Liver (tissue), 9 donors: ENCODE data around the gene OR4E2. TPM values are rescaled to one million over a fixed set of nuclear protein-coding genes. Genes with fewer than 3 reads are reported as not detected.

Experiments
- DNase-seq: peaks from one replicate; pipeline ENCODE4 v3.0.0-alpha.2; 2017; ENCODE audit warnings: low spot score
- H3K27ac ChIP-seq, 2 donors: one replicate each; pipeline ENCODE4 v1.7.0; 2013; ENCODE audit warnings: inconsistent platforms in 2 of 2, low read length in 2 of 2, control low read depth in 1 of 2, low read depth in 1 of 2, mild to moderate bottlenecking in 1 of 2
- H3K27me3 ChIP-seq, 4 donors: one replicate each; pipeline versions ENCODE4 v1.6.1 to v1.7.0; 2013; ENCODE audit warnings: low read length in 3 of 4, inconsistent platforms in 1 of 4, mild to moderate bottlenecking in 1 of 4, moderate library complexity in 1 of 4; ENCODE audit not compliant: control insufficient read depth in 4 of 4, insufficient read depth in 4 of 4
- H3K36me3 ChIP-seq, 4 donors: one replicate each; pipeline versions ENCODE4 v1.6.1 to v1.7.0; 2013; ENCODE audit warnings: low read length in 3 of 4, mild to moderate bottlenecking in 3 of 4, low read depth in 1 of 4, moderate library complexity in 1 of 4; ENCODE audit not compliant: control insufficient read depth in 4 of 4, insufficient read depth in 3 of 4
- H3K4me1 ChIP-seq, 4 donors: one replicate each; pipeline versions ENCODE4 v1.6.1 to v1.7.0; 2013; ENCODE audit warnings: low read length in 3 of 4, mild to moderate bottlenecking in 3 of 4, moderate library complexity in 1 of 4; ENCODE audit not compliant: control insufficient read depth in 4 of 4, insufficient read depth in 4 of 4
- H3K4me3 ChIP-seq, 3 donors: one replicate each; pipeline versions ENCODE4 v1.6.1 to v1.7.0; 2013; ENCODE audit warnings: low read length in 3 of 3, control low read depth in 1 of 3, low read depth in 1 of 3, mild to moderate bottlenecking in 1 of 3
- H3K9ac ChIP-seq, 2 donors: one replicate each; pipeline ENCODE4 v1.7.0; 2013; ENCODE audit warnings: low read length in 2 of 2, mild to moderate bottlenecking in 2 of 2, moderate library complexity in 2 of 2, control low read depth in 1 of 2, low read depth in 1 of 2
- H3K9me3 ChIP-seq, 4 donors: one replicate each; pipeline versions ENCODE4 v1.6.1 to v1.7.0; 2013; ENCODE audit warnings: low read length in 3 of 4; ENCODE audit not compliant: control insufficient read depth in 4 of 4
- EGR1 ChIP-seq, 2 donors: IDR thresholded peaks; 2 replicates each; pipeline ENCODE4 v1.6.1; 2016 to 2018; ENCODE audit warnings: antibody characterized with exemption in 2 of 2, low read depth in 2 of 2
- FOXA1 ChIP-seq: IDR thresholded peaks from 2 replicates; pipeline ENCODE4 v1.6.1; 2016; ENCODE audit warnings: antibody characterized with exemption
- FOXA2 ChIP-seq: IDR thresholded peaks from 2 replicates; pipeline ENCODE4 v1.6.1; 2016; ENCODE audit warnings: antibody characterized with exemption
- GABPA ChIP-seq, 2 donors: IDR thresholded peaks in 1 of 2; conservative IDR thresholded peaks in 1 of 2; 2 replicates each; pipeline ENCODE4 v1.6.1; 2016; ENCODE audit warnings: antibody characterized with exemption in 2 of 2, mild to moderate bottlenecking in 1 of 2, moderate library complexity in 1 of 2
- HNF4A ChIP-seq, 2 donors: conservative IDR thresholded peaks; 2 replicates each; pipeline ENCODE4 v1.6.1; 2016; ENCODE audit warnings: antibody characterized with exemption in 2 of 2, mild to moderate bottlenecking in 2 of 2
- HNF4G ChIP-seq: IDR thresholded peaks from 2 replicates; pipeline ENCODE4 v1.6.1; 2016; ENCODE audit warnings: antibody characterized with exemption
- JUND ChIP-seq, 2 donors: IDR thresholded peaks; 2 replicates each; pipeline ENCODE4 v1.6.1; 2016; ENCODE audit warnings: antibody characterized with exemption in 2 of 2
- NR2F2 ChIP-seq: IDR thresholded peaks from 2 replicates; pipeline ENCODE4 v1.6.1; 2016; ENCODE audit warnings: antibody characterized with exemption
- RAD21 ChIP-seq, 2 donors: IDR thresholded peaks; 2 replicates each; pipeline ENCODE4 v1.6.1; 2016; ENCODE audit warnings: antibody characterized with exemption in 2 of 2, mild to moderate bottlenecking in 2 of 2
- RXRA ChIP-seq, 2 donors: IDR thresholded peaks; 2 replicates each; pipeline ENCODE4 v1.6.1; 2017 to 2018; ENCODE audit warnings: antibody characterized with exemption in 2 of 2, mild to moderate bottlenecking in 1 of 2
- SP1 ChIP-seq: IDR thresholded peaks from 2 replicates; pipeline ENCODE4 v1.6.1; 2018; ENCODE audit warnings: antibody characterized with exemption, mild to moderate bottlenecking
- YY1 ChIP-seq: IDR thresholded peaks from 2 replicates; pipeline ENCODE4 v1.6.1; 2016; ENCODE audit warnings: antibody characterized with exemption, mild to moderate bottlenecking
- WGBS: extraction: QIAGEN DNeasy Blood & Tissue Kit; methylation state at CpG from one replicate; pipeline ENCODE4 v1.1.7; 2013; 5-methylcytosine and 5-hydroxymethylcytosine counted together
- polyA plus RNA-seq, 2 donors: library from polyadenylated mRNA; stranded (reverse) in 1 of 2; unstranded in 1 of 2; fragments of 200-250 nt in 1 of 2; fragments of >200 nt in 1 of 2; fragmentation: Nextera tagmentation in 1 of 2; extraction: Ambion mirVana in 1 of 2; gene quantifications; one replicate each; pipeline versions ENCODE4 v1.2.1 to v1.2.3, GENCODE V29; 2013 to 2015
- total RNA-seq, 2 donors: library from RNA; depleted of rRNA; stranded (reverse); fragments of >200 nt; gene quantifications; one replicate each; pipeline ENCODE4 v1.2.3, GENCODE V29; 2014
- TF ChIP-seq, protein P1 (sequence below): IDR thresholded peaks from 2 replicates; pipeline ENCODE4 v1.6.1; 2016; ENCODE audit warnings: antibody characterized with exemption
- TF ChIP-seq, protein P2 (sequence below): IDR thresholded peaks from 2 replicates; pipeline ENCODE4 v1.6.1; 2016; ENCODE audit warnings: antibody characterized with exemption
- TF ChIP-seq, protein P3 (sequence below): IDR thresholded peaks from 2 replicates; pipeline ENCODE4 v1.6.1; 2016; ENCODE audit warnings: antibody characterized with exemption
- TF ChIP-seq, protein P4 (sequence below): IDR thresholded peaks from 2 replicates; pipeline ENCODE4 v1.6.1; 2016; ENCODE audit warnings: antibody characterized with exemption, mild to moderate bottlenecking
- donor health status: healthy.
- donor health status: healthy.
- donor health status: healthy.
- donor health status: healthy.
- donor health status: healthy.

The OR4E2 gene, protein sequence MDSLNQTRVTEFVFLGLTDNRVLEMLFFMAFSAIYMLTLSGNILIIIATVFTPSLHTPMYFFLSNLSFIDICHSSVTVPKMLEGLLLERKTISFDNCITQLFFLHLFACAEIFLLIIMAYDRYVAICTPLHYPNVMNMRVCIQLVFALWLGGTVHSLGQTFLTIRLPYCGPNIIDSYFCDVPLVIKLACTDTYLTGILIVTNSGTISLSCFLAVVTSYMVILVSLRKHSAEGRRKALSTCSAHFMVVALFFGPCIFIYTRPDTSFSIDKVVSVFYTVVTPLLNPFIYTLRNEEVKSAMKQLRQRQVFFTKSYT
- total RNA-seq: not detected
- not detected for polyA plus RNA-seq

DNA sequence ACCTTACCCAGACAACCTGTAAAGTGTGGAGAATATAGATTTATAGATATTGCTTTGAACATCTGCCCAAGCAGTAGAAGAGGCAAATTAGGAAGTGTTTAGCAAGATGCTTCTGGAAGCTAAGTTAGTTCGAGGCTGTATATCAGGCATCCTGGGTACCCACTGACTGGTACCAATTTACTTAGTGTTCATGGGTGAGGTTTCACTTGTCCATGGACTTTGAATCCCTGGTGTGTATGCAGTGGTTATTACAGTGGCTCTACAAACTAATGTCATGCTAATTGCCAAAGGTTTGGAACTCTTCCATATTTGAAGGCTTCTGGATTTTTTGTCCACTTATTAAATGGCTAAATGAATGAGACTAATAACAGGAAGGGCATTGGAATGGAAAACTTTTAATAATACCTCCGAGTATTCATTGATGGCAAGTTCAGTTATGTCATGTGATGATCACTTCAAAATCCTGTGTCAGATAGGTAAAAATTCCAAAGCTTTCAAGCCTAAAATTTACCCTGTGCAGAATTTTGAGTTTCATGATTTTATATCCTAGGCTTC lies at the start of gene OR4E2:
OR4E2 (plus strand) TSS at position 505 of the 555 bp plus-strand sequence. CDS start 11,248 bp downstream, outside the sequence.
- Histone ChIP-seq H3K9me3 (no peaks in the 10 kb centered on the region), H3K4me3 (no peak within 1 kb of the TSS), H3K27ac (no peak within 1 kb of the TSS), H3K27me3 (peaks cover 0 to 2% (median 0%) of the 10 kb centered on the region in 4 donors), H3K9ac (no peak within 1 kb of the TSS), H3K4me1 (no peaks in the 10 kb centered on the region), H3K36me3 (no peaks in the 10 kb centered on the region)
- 72% methylated on average over 2 of the region's 2 CpGs for WGBS
- TF ChIP-seq, protein P1, sequence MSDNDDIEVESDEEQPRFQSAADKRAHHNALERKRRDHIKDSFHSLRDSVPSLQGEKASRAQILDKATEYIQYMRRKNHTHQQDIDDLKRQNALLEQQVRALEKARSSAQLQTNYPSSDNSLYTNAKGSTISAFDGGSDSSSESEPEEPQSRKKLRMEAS: no peak
- TF ChIP-seq NR2F2: no peak
- TF ChIP-seq GABPA (IDR thresholded peaks at IDR 0.05 in 1 of 2, conservative IDR thresholded peaks at IDR 0.05 in 1 of 2): no peak
- TF ChIP-seq JUND (IDR thresholded peaks at IDR 0.05): no peak
- TF ChIP-seq FOXA2: no peak
- TF ChIP-seq HNF4A (conservative IDR thresholded peaks at IDR 0.05): no peak
- TF ChIP-seq, protein P2, sequence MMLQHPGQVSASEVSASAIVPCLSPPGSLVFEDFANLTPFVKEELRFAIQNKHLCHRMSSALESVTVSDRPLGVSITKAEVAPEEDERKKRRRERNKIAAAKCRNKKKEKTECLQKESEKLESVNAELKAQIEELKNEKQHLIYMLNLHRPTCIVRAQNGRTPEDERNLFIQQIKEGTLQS: no peak
- TF ChIP-seq HNF4G: no peak
- TF ChIP-seq, protein P3, sequence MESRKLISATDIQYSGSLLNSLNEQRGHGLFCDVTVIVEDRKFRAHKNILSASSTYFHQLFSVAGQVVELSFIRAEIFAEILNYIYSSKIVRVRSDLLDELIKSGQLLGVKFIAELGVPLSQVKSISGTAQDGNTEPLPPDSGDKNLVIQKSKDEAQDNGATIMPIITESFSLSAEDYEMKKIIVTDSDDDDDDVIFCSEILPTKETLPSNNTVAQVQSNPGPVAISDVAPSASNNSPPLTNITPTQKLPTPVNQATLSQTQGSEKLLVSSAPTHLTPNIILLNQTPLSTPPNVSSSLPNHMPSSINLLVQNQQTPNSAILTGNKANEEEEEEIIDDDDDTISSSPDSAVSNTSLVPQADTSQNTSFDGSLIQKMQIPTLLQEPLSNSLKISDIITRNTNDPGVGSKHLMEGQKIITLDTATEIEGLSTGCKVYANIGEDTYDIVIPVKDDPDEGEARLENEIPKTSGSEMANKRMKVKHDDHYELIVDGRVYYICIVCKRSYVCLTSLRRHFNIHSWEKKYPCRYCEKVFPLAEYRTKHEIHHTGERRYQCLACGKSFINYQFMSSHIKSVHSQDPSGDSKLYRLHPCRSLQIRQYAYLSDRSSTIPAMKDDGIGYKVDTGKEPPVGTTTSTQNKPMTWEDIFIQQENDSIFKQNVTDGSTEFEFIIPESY: no peak
- TF ChIP-seq RAD21 (IDR thresholded peaks at IDR 0.05): no peak
- TF ChIP-seq EGR1 (IDR thresholded peaks at IDR 0.05; ENCODE audit: low read depth in 2 of 2): no peak
- no peak for TF ChIP-seq RXRA (IDR thresholded peaks at IDR 0.05)
- TF ChIP-seq, protein P4, sequence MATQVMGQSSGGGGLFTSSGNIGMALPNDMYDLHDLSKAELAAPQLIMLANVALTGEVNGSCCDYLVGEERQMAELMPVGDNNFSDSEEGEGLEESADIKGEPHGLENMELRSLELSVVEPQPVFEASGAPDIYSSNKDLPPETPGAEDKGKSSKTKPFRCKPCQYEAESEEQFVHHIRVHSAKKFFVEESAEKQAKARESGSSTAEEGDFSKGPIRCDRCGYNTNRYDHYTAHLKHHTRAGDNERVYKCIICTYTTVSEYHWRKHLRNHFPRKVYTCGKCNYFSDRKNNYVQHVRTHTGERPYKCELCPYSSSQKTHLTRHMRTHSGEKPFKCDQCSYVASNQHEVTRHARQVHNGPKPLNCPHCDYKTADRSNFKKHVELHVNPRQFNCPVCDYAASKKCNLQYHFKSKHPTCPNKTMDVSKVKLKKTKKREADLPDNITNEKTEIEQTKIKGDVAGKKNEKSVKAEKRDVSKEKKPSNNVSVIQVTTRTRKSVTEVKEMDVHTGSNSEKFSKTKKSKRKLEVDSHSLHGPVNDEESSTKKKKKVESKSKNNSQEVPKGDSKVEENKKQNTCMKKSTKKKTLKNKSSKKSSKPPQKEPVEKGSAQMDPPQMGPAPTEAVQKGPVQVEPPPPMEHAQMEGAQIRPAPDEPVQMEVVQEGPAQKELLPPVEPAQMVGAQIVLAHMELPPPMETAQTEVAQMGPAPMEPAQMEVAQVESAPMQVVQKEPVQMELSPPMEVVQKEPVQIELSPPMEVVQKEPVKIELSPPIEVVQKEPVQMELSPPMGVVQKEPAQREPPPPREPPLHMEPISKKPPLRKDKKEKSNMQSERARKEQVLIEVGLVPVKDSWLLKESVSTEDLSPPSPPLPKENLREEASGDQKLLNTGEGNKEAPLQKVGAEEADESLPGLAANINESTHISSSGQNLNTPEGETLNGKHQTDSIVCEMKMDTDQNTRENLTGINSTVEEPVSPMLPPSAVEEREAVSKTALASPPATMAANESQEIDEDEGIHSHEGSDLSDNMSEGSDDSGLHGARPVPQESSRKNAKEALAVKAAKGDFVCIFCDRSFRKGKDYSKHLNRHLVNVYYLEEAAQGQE: no peak
- no peak for TF ChIP-seq YY1
- no peak for TF ChIP-seq SP1
- DNase-seq: no peak

DNA sequence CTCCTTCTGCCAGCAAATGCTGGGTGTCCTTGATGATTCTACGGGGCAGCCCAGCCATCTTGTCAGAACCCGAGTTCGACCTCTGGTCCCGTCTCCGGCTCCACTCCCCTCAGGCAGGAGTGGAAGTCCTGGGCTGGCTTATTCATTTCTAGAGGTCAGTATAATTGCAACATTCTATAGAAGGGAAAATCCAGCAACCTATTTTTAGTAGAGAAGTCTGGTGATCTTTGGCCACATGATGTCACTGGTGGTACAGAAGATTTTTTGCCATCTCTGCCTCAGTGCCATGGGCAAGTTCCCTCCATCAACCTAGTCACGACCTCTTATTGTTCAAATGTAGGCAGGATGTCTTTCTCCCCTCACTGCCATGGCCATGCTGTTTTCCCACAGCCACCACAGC lies 41.3 kb upstream of the OR4E2 start:
- 58% methylated on average over 6 of the region's 6 CpGs for WGBS
- no peak overlapping the region for H3K9ac ChIP-seq
- no peaks in the 10 kb centered on the region for H3K9me3 ChIP-seq
- no peak for DNase-seq
- no peak for TF ChIP-seq FOXA1
- TF ChIP-seq FOXA2: no peak
- no peak for TF ChIP-seq HNF4A (conservative IDR thresholded peaks at IDR 0.05)
- TF ChIP-seq, protein P4: no peak
- TF ChIP-seq, protein P3: no peak
- TF ChIP-seq JUND (IDR thresholded peaks at IDR 0.05): no peak
- TF ChIP-seq RAD21 (IDR thresholded peaks at IDR 0.05): no peak
- TF ChIP-seq, protein P1: no peak
- TF ChIP-seq, protein P2: no peak
- no peak for TF ChIP-seq NR2F2
- no peak for TF ChIP-seq SP1
- no peak for TF ChIP-seq RXRA (IDR thresholded peaks at IDR 0.05)
- no peak for TF ChIP-seq EGR1 (IDR thresholded peaks at IDR 0.05; ENCODE audit: low read depth in 2 of 2)
- H3K27me3 ChIP-seq: peaks cover 0 to 2% (median 0%) of the 10 kb centered on the region in 4 donors
- no peaks in the 10 kb centered on the region for H3K4me1 ChIP-seq
- no peak overlapping the region for H3K27ac ChIP-seq
- no peak overlapping the region for H3K4me3 ChIP-seq
- H3K36me3 ChIP-seq: no peaks in the 10 kb centered on the region
